H7 (cell line): ENCODE measurements around the gene RTP3. TPM values are rescaled to one million over a fixed set of nuclear protein-coding genes. Genes with fewer than 3 reads are reported as not detected.

ENCODE experiments used
- DNase-seq: peaks from one replicate; pipeline ENCODE4 v3.0.0; 2012
- H3K27me3 ChIP-seq: 2 replicates; pipeline ENCODE4 v1.6.0; 2011; ENCODE audit warnings: mild to moderate bottlenecking, low read length; ENCODE audit not compliant: control insufficient read depth, insufficient read depth
- H3K36me3 ChIP-seq: replicated peaks from 2 replicates; pipeline ENCODE4 v1.5.1; 2011; ENCODE audit warnings: low read length; ENCODE audit not compliant: control insufficient read depth, insufficient read depth
- H3K4me3 ChIP-seq: 2 replicates; pipeline ENCODE4 v1.5.1; 2011; ENCODE audit warnings: low read depth, mild to moderate bottlenecking, control low read depth, low read length, moderate library complexity; ENCODE audit not compliant: insufficient read depth
- total RNA-seq: library from RNA; depleted of rRNA; stranded (reverse); fragments of >200 nt; shearing (Covaris generic); gene quantifications from 2 replicates; pipeline ENCODE4 v1.2.3, GENCODE V29; 2014

The RTP3 gene
- total RNA-seq, 1 experiment from 2014 or later: 0.07 TPM

GRCh38 chr3:46479696-46480095, 18.1 kb upstream of the RTP3 start:
- no peak for DNase-seq
- H3K36me3 ChIP-seq: no peaks in the 10 kb centered on the region
- no peaks in the 10 kb centered on the region for H3K27me3 ChIP-seq
- no peak overlapping the region for H3K4me3 ChIP-seq

GRCh38 chr3:46480491-46481195, 17.1 kb upstream of the RTP3 start:
- DNase-seq: no peak
- H3K4me3 ChIP-seq: no peak overlapping the region
- H3K27me3 ChIP-seq: no peaks in the 10 kb centered on the region
- H3K36me3 ChIP-seq: no peaks in the 10 kb centered on the region

GRCh38 chr3:46481636-46482035, 16.1 kb upstream of the RTP3 start:
- no peak overlapping the region for H3K4me3 ChIP-seq
- H3K27me3 ChIP-seq: no peaks in the 10 kb centered on the region
- DNase-seq: no peak
- no peaks in the 10 kb centered on the region for H3K36me3 ChIP-seq

- Histone ChIP-seq H3K36me3 (no peaks in the 10 kb centered on the region), H3K27me3 (no peaks in the 10 kb centered on the region), H3K4me3 (no peak overlapping the region)
- no peak for DNase-seq
These were observed 15.0 kb upstream of the RTP3 start for GRCh38 chr3:46482632-46483350.

- no peaks in the 10 kb centered on the region for H3K36me3 ChIP-seq
These were observed 14.0 kb upstream of the RTP3 start for GRCh38 chr3:46483825-46484224.

GRCh38 chr3:46484388-46484787, 13.4 kb upstream of the RTP3 start:
- Histone ChIP-seq H3K27me3 (no peaks in the 10 kb centered on the region), H3K36me3 (no peaks in the 10 kb centered on the region), H3K4me3 (no peak overlapping the region)
- no peak for DNase-seq

More at GRCh38 chr3:46483825-46484224, 14.0 kb upstream of the RTP3 start:
- no peak overlapping the region for H3K4me3 ChIP-seq
- no peaks in the 10 kb centered on the region for H3K27me3 ChIP-seq
- DNase-seq: no peak

GRCh38 chr3:46484911-46485778, 12.6 kb upstream of the RTP3 start:
- no peaks in the 10 kb centered on the region for H3K27me3 ChIP-seq
- DNase-seq: peak; percentile 56
- H3K36me3 ChIP-seq: no peaks in the 10 kb centered on the region
- no peak overlapping the region for H3K4me3 ChIP-seq

GRCh38 chr3:46485779-46486175, 12.0 kb upstream of the RTP3 start:
- no peaks in the 10 kb centered on the region for H3K36me3 ChIP-seq
- no peaks in the 10 kb centered on the region for H3K27me3 ChIP-seq
- no peak for DNase-seq
- no peak overlapping the region for H3K4me3 ChIP-seq

GRCh38 chr3:46488735-46489361, 8.9 kb upstream of the RTP3 start:
- Histone ChIP-seq H3K4me3 (no peak overlapping the region), H3K27me3 (no peaks in the 10 kb centered on the region), H3K36me3 (no peaks in the 10 kb centered on the region)
- DNase-seq: peak; percentile 97

- H3K4me3 ChIP-seq: no peak overlapping the region
- H3K36me3 ChIP-seq: no peaks in the 10 kb centered on the region
- no peaks in the 10 kb centered on the region for H3K27me3 ChIP-seq
- no peak for DNase-seq
These were observed 8.4 kb upstream of the RTP3 start for GRCh38 chr3:46489381-46489780.

- H3K27me3 ChIP-seq: no peaks in the 10 kb centered on the region
- no peak for DNase-seq
- H3K36me3 ChIP-seq: no peaks in the 10 kb centered on the region
- no peak overlapping the region for H3K4me3 ChIP-seq
These were observed 7.9 kb upstream of the RTP3 start for GRCh38 chr3:46489875-46490274.

GRCh38 chr3:46490338-46491084, 7.3 kb upstream of the RTP3 start:
- H3K4me3 ChIP-seq: no peak overlapping the region
- no peaks in the 10 kb centered on the region for H3K27me3 ChIP-seq
- no peak for DNase-seq
- no peaks in the 10 kb centered on the region for H3K36me3 ChIP-seq

GRCh38 chr3:46491089-46492070, 6.4 kb upstream of the RTP3 start:
- H3K36me3 ChIP-seq: no peaks in the 10 kb centered on the region

More at GRCh38 chr3:46491089-46492070, 6.4 kb upstream of the RTP3 start:
- Histone ChIP-seq H3K4me3 (no peak overlapping the region), H3K27me3 (no peaks in the 10 kb centered on the region)
- DNase-seq: no peak
